SK-N-SH (cell line): ENCODE results near the gene STAG3. TPM values are rescaled to one million over a fixed set of nuclear protein-coding genes. Genes with fewer than 3 reads are reported as not detected.

Experiments used
- CTCF ChIA-PET: fragments of 300-600, 350-600 bp; formaldehyde crosslinking; extraction: SDS; loops from one replicate; lab custom pipeline; 2021; lab: Yijun Ruan, JAX
- POLR2A ChIA-PET: fragments of 350-600 bp; sonication (Branson Sonifier 250); formaldehyde crosslinking; extraction: SDS; loops from one replicate; lab custom pipeline; 2020; ENCODE audit warnings: antibody characterized with exemption, inconsistent platforms; lab: Yijun Ruan, JAX
- DNase-seq: peaks from one replicate; pipeline ENCODE4 v3.0.0; 2012
- H2AFZ ChIP-seq: fragments of 200-600 bp; sonication (generic); 2 replicates; pipeline ENCODE4 v1.8.1; 2016; ENCODE audit warnings: antibody characterized with exemption, mild to moderate bottlenecking, low read depth
- H3F3A ChIP-seq: fragments of 200-600 bp; sonication (generic); replicated peaks from 2 replicates; pipeline ENCODE3; 2016; ENCODE audit warnings: antibody characterized with exemption, mild to moderate bottlenecking; ENCODE audit not compliant: insufficient read depth
- H3K27ac ChIP-seq, 2 experiments: fragments of 200-500 bp in 1 of 2; fragments of 200-600 bp in 1 of 2; sonication (Bioruptor generic) in 1 of 2; sonication (generic), shearing (Covaris generic) in 1 of 2; 2 replicates each; pipeline versions ENCODE4 v1.5.1 to v1.6.1; 2014 to 2016; ENCODE audit warnings: low read depth in 2 of 2, inconsistent platforms in 1 of 2, low read length in 1 of 2, mild to moderate bottlenecking in 1 of 2, mixed read lengths in 1 of 2
- H3K27me3 ChIP-seq: fragments of 200-600 bp; sonication (generic), shearing (Covaris generic); 2 replicates; pipeline ENCODE4 v1.6.1; 2016; ENCODE audit warnings: mixed run types; ENCODE audit not compliant: insufficient read depth
- H3K36me3 ChIP-seq, 2 experiments: fragments of 200-500 bp in 1 of 2; fragments of 200-600 bp in 1 of 2; sonication (Bioruptor generic) in 1 of 2; sonication (generic) in 1 of 2; replicated peaks in 1 of 2; 2 replicates each; pipeline versions ENCODE3 to v1.5.1; 2014 to 2016; ENCODE audit warnings: low read length in 1 of 2, mild to moderate bottlenecking in 1 of 2; ENCODE audit not compliant: insufficient read depth in 2 of 2, control insufficient read depth in 1 of 2
- H3K4me1 ChIP-seq, 2 experiments: fragments of 200-500 bp in 1 of 2; fragments of 200-600 bp in 1 of 2; sonication (Bioruptor generic) in 1 of 2; sonication (generic), shearing (Covaris generic) in 1 of 2; 2 replicates each; pipeline versions ENCODE4 v1.5.1 to v1.6.1; 2014 to 2016; ENCODE audit warnings: low read depth in 1 of 2, low read length in 1 of 2, mixed run types in 1 of 2; ENCODE audit not compliant: insufficient read depth in 2 of 2, control insufficient read depth in 1 of 2
- H3K4me2 ChIP-seq: fragments of 200-600 bp; sonication (generic), shearing (Covaris generic); 2 replicates; pipeline ENCODE4 v1.6.1; 2017; ENCODE audit warnings: mixed run types
- H3K4me3 ChIP-seq, 2 experiments: fragments of 200-500 bp in 1 of 2; fragments of 200-600 bp in 1 of 2; sonication (Bioruptor generic) in 1 of 2; sonication (generic), shearing (Covaris generic) in 1 of 2; 2 replicates each; pipeline versions ENCODE4 v1.5.1 to v1.8.1; 2014 to 2016; ENCODE audit warnings: low read depth in 2 of 2, inconsistent platforms in 1 of 2, low read length in 1 of 2, mild to moderate bottlenecking in 1 of 2, mixed read lengths in 1 of 2, moderate library complexity in 1 of 2
- H3K79me2 ChIP-seq: fragments of 200-600 bp; sonication (generic); 2 replicates; pipeline ENCODE4 v1.8.1; 2017; ENCODE audit warnings: mild to moderate bottlenecking; ENCODE audit not compliant: insufficient read depth
- H3K9ac ChIP-seq: fragments of 200-600 bp; sonication (generic); 2 replicates; pipeline ENCODE4 v1.6.1; 2017; ENCODE audit warnings: mixed run types
- H3K9me2 ChIP-seq: fragments of 200-600 bp; sonication (generic); 2 replicates; pipeline ENCODE4 v1.6.1; 2017; ENCODE audit warnings: mixed run types
- H3K9me3 ChIP-seq: fragments of 200-600 bp; sonication (generic); 2 replicates; pipeline ENCODE4 v1.6.1; 2017; ENCODE audit warnings: mixed run types, mild to moderate bottlenecking, moderate library complexity
- H4K20me1 ChIP-seq: fragments of 200-600 bp; sonication (generic); 2 replicates; pipeline ENCODE4 v1.6.1; 2017; ENCODE audit warnings: mild to moderate bottlenecking, mixed run types; ENCODE audit not compliant: insufficient read depth
- CHD2 ChIP-seq: fragments of 150-350 bp; IDR thresholded peaks from 2 replicates; pipeline ENCODE4 v1.6.1; 2018; ENCODE audit warnings: low read length; ENCODE audit not compliant: partially characterized antibody
- ELF1 ChIP-seq: IDR thresholded peaks from 2 replicates; pipeline ENCODE4 v1.4.0; 2012
- GABPA ChIP-seq: IDR thresholded peaks from 2 replicates; pipeline ENCODE4 v1.4.0; 2012; ENCODE audit warnings: low read depth, mild to moderate bottlenecking
- MXI1 ChIP-seq: IDR thresholded peaks from 2 replicates; pipeline ENCODE4 v1.6.1; 2012; ENCODE audit warnings: mild to moderate bottlenecking, low read depth, low read length, improper control_type of control experiment
- NRF1 ChIP-seq: IDR thresholded peaks from 2 replicates; pipeline ENCODE4 v1.6.1; 2012; ENCODE audit warnings: low read depth, mild to moderate bottlenecking, low read length
- PBX3 ChIP-seq: IDR thresholded peaks from 2 replicates; pipeline ENCODE4; 2012
- POLR2AphosphoS5 ChIP-seq: IDR thresholded peaks from 2 replicates; pipeline ENCODE4 v1.6.1; 2012; ENCODE audit warnings: low read depth, low read length
- REST ChIP-seq: IDR thresholded peaks from 2 replicates; pipeline ENCODE4 v1.6.1; 2012; ENCODE audit warnings: mild to moderate bottlenecking, low read depth, low read length, moderate library complexity
- RFX5 ChIP-seq: IDR thresholded peaks from 2 replicates; pipeline ENCODE4 v1.6.1; 2012; ENCODE audit warnings: mild to moderate bottlenecking, improper control_type of control experiment, low read length
- SIN3A ChIP-seq: IDR thresholded peaks from 2 replicates; pipeline ENCODE4 v1.6.1; 2012; ENCODE audit warnings: low read depth, mild to moderate bottlenecking, low read length, moderate library complexity, borderline replicate concordance
- TCF12 ChIP-seq: IDR thresholded peaks from 2 replicates; pipeline ENCODE4 v1.4.0; 2012
- TEAD4 ChIP-seq: IDR thresholded peaks from 2 replicates; pipeline ENCODE4 v1.4.0; 2012; ENCODE audit warnings: mild to moderate bottlenecking, borderline replicate concordance; ENCODE audit not compliant: insufficient read depth
- YY1 ChIP-seq: IDR thresholded peaks from 2 replicates; pipeline ENCODE4 v1.4.0; 2012; ENCODE audit warnings: low read depth, mild to moderate bottlenecking
- WGBS: methylation state at CpG from one replicate; pipeline ENCODE4 v1.1.6; 2017; ENCODE audit warnings: low lambda C conversion rate; 5-methylcytosine and 5-hydroxymethylcytosine counted together
- polyA plus RNA-seq, 3 experiments: library from polyadenylated mRNA; depleted of rRNA; stranded (reverse); fragments of >200 nt; gene quantifications; 2 replicates each; pipeline ENCODE4 v1.2.3, GENCODE V29; 2012
- TF ChIP-seq, protein P1 (sequence below): IDR thresholded peaks from 2 replicates; pipeline ENCODE4 v1.4.0; 2012; ENCODE audit warnings: low read depth
- TF ChIP-seq, protein P2 (sequence below): IDR thresholded peaks from 2 replicates; pipeline ENCODE4 v1.4.0; 2012; ENCODE audit warnings: low read depth, borderline replicate concordance
- TF ChIP-seq, protein P3 (sequence below): fragments of 150-350 bp; IDR thresholded peaks from 2 replicates; pipeline ENCODE4 v1.6.1; 2017; ENCODE audit warnings: antibody characterized with exemption, low read length, low read depth, borderline replicate concordance

The STAG3 gene, protein sequence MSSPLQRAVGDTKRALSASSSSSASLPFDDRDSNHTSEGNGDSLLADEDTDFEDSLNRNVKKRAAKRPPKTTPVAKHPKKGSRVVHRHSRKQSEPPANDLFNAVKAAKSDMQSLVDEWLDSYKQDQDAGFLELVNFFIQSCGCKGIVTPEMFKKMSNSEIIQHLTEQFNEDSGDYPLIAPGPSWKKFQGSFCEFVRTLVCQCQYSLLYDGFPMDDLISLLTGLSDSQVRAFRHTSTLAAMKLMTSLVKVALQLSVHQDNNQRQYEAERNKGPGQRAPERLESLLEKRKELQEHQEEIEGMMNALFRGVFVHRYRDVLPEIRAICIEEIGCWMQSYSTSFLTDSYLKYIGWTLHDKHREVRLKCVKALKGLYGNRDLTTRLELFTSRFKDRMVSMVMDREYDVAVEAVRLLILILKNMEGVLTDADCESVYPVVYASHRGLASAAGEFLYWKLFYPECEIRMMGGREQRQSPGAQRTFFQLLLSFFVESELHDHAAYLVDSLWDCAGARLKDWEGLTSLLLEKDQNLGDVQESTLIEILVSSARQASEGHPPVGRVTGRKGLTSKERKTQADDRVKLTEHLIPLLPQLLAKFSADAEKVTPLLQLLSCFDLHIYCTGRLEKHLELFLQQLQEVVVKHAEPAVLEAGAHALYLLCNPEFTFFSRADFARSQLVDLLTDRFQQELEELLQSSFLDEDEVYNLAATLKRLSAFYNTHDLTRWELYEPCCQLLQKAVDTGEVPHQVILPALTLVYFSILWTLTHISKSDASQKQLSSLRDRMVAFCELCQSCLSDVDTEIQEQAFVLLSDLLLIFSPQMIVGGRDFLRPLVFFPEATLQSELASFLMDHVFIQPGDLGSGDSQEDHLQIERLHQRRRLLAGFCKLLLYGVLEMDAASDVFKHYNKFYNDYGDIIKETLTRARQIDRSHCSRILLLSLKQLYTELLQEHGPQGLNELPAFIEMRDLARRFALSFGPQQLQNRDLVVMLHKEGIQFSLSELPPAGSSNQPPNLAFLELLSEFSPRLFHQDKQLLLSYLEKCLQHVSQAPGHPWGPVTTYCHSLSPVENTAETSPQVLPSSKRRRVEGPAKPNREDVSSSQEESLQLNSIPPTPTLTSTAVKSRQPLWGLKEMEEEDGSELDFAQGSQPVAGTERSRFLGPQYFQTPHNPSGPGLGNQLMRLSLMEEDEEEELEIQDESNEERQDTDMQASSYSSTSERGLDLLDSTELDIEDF
- 0.10 and 0.31 TPM in 2 replicates for polyA plus RNA-seq (2012; rRNA removed)
- 0.03 and 0.08 TPM in 2 replicates for polyA plus RNA-seq (2012; cell fraction: cytosol; rRNA removed)
- 1.4 and 1.8 TPM in 2 replicates for polyA plus RNA-seq (2012; cell fraction: nucleus; rRNA removed)

GRCh38 chr7:100177045-100178001, at the start of gene STAG3, which contains the start of gene GPC2:
Gene STAG3 (plus strand): TSS chr7:100177918. CDS start chr7:100180557, 2,639 bp downstream.
Gene GPC2 (minus strand): TSS chr7:100177381. CDS start chr7:100177199, 182 bp downstream.
- H3K27me3 ChIP-seq: no peaks in the 10 kb centered on the region
- H3K9ac ChIP-seq: peak within 1 kb of the TSS; percentile 90
- H3K27ac ChIP-seq: peak within 1 kb of the TSS in 1 of 2 experiments; percentile 69; a peak in 1 of 4 replicates
- no peak for TF ChIP-seq GABPA
- TF ChIP-seq SIN3A: peak; percentile 47; the same call in 1 of the 2 replicates
- TF ChIP-seq RFX5: peak; percentile 58; the same call in 1 of the 2 replicates
- no peak for TF ChIP-seq ELF1
- TF ChIP-seq NRF1: peak; percentile 29; the same call in 1 of the 2 replicates
- peak; percentile 95 for TF ChIP-seq POLR2AphosphoS5
- TF ChIP-seq REST: 0 out of 2 replicates have a peak, but pooled peaks have one; percentile 14
- no peak for TF ChIP-seq TEAD4
- TF ChIP-seq TCF12: no peak
- TF ChIP-seq, protein P1, sequence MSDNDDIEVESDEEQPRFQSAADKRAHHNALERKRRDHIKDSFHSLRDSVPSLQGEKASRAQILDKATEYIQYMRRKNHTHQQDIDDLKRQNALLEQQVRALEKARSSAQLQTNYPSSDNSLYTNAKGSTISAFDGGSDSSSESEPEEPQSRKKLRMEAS: peak; percentile 99
- TF ChIP-seq MXI1: peak; percentile 73
- TF ChIP-seq, protein P2, sequence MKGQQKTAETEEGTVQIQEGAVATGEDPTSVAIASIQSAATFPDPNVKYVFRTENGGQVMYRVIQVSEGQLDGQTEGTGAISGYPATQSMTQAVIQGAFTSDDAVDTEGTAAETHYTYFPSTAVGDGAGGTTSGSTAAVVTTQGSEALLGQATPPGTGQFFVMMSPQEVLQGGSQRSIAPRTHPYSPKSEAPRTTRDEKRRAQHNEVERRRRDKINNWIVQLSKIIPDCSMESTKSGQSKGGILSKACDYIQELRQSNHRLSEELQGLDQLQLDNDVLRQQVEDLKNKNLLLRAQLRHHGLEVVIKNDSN: peak; percentile 79; the same call in 1 of the 2 replicates
- TF ChIP-seq PBX3: 0 out of 2 replicates have a peak, but pooled peaks have one; percentile 23
- TF ChIP-seq CHD2: peak; percentile 33
- TF ChIP-seq, protein P3, sequence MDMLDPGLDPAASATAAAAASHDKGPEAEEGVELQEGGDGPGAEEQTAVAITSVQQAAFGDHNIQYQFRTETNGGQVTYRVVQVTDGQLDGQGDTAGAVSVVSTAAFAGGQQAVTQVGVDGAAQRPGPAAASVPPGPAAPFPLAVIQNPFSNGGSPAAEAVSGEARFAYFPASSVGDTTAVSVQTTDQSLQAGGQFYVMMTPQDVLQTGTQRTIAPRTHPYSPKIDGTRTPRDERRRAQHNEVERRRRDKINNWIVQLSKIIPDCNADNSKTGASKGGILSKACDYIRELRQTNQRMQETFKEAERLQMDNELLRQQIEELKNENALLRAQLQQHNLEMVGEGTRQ: no peak
- TF ChIP-seq YY1: 0 out of 2 replicates have a peak, but pooled peaks have one; percentile 24

More at GRCh38 chr7:100177045-100178001, at the start of gene STAG3, which contains the start of gene GPC2:
- no peaks in the 10 kb centered on the region for H4K20me1 ChIP-seq
- WGBS: 22% methylated on average over 62 of the region's 78 CpGs
- no peaks in the 10 kb centered on the region for H3K9me3 ChIP-seq
- H3F3A ChIP-seq: no peaks in the 10 kb centered on the region
- H3K9me2 ChIP-seq: no peaks in the 10 kb centered on the region
- H3K4me3 ChIP-seq: peak within 1 kb of the TSS; percentile 82 to 98
- H3K36me3 ChIP-seq: peaks cover 6 to 21% of the 10 kb centered on the region in 2 experiments
- peak within 1 kb of the TSS; percentile 95 for H3K4me2 ChIP-seq
- ChIA-PET CTCF (interaction anchor here (0.6 to 7.7 kb wide), 5 partner anchors 12 to 45 kb away, joined by 3 to 54 read pairs (median 15); partner anchors contain the start of gene TRAPPC14), POLR2A (interaction anchor here (0.8 to 1.9 kb wide), 7 partner anchors 11 to 251 kb away, joined by 3 to 8 read pairs (median 4); partner anchors contain the start of genes TRAPPC14, ZCWPW1 and ZKSCAN1)
- H2AFZ ChIP-seq: peak within 1 kb of the TSS; percentile 99
- DNase-seq: peak; percentile 100
- peaks cover 15% of the 10 kb centered on the region for H3K79me2 ChIP-seq
- peaks cover 0 to 16% of the 10 kb centered on the region in 2 experiments; a peak in 1 of 4 replicates for H3K4me1 ChIP-seq
